ENCODE results near the gene RAPGEF2.
"Not testable (repeated sequence)": the region's sequence is repeated elsewhere in the genome, so short reads cannot be mapped to it uniquely, and the experiment has no call there.

RAPGEF2 gene, protein sequence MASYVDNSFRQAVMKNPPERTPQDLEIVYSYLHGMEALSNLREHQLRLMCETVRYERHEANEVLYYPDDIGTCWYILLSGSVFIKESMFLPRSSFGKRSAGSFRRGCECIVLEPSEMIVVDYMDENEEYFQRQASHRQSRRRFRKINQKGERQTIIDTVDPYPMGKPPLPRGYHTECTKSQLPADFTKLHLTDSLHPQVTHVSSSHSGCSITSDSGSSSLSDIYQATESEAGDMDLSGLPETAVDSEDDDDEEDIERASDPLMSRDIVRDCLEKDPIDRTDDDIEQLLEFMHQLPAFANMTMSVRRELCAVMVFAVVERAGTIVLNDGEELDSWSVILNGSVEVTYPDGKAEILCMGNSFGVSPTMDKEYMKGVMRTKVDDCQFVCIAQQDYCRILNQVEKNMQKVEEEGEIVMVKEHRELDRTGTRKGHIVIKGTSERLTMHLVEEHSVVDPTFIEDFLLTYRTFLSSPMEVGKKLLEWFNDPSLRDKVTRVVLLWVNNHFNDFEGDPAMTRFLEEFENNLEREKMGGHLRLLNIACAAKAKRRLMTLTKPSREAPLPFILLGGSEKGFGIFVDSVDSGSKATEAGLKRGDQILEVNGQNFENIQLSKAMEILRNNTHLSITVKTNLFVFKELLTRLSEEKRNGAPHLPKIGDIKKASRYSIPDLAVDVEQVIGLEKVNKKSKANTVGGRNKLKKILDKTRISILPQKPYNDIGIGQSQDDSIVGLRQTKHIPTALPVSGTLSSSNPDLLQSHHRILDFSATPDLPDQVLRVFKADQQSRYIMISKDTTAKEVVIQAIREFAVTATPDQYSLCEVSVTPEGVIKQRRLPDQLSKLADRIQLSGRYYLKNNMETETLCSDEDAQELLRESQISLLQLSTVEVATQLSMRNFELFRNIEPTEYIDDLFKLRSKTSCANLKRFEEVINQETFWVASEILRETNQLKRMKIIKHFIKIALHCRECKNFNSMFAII (N-terminal part only)

DNA sequence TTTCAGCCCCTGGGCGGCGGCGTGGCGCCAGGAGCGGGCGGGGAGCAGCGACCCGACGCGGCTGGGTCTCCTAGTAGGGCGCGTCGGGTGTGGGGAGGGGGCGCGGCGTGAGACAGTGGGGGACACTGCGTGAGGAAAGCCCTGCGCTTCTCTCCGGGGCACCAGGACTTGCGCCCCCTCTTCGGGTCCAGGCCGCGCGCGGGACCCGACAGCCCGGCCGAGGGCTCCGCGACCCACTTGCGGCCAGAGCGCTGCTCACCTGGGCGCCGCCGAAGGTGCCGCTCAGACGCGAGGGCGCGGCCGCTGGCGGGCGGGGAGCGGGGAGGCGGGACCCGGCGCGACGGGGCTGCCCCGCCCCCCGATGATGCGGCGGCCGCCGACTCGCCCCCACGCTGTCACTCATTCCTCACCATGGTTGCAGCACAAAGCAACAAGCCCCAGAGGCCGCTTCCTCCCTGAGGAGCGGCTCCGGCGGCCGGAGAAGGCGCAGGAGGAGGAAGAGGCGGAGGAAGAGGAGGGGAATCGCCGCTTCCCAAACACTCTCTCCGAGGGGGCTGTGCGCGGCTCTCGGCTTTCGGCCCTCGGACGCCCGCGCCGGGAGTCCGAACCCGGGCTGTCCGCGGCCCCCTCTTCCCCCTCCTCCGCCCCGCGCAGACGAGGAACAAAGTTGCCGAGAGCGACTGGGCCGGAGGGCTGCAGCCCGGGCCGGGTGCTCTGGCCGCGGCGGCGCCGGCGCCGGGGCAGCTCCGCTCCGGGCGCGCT, at the start of gene RAPGEF2:
Gene RAPGEF2 (plus strand): TSS at position 458 of the 762 bp plus-strand sequence. CDS start 1,084 bp downstream, outside the sequence.
- peak; percentile 86 for DNase-seq (ENCODE audit: low spot score)

DNA sequence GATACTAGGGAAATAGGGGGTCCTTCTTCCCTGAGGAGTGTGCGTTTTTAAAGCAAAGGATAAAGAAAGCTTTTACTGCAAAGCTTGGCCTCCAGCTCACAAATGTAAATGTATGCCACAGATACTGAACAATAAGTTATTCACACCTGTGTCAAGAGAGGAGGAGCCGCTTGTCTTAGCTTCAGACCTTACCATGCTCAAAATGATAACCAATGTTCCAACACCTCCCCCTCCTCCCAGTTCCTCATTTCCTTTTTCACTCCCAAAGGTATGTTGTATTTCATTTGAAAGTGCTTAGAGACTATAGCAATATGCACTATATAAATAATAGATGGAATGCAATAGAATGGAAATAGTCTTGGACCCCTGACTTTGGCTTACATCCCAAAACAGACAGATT, 47.0 kb upstream of the RAPGEF2 start:
- DNase-seq (ENCODE audit: low spot score) = no peak

DNA sequence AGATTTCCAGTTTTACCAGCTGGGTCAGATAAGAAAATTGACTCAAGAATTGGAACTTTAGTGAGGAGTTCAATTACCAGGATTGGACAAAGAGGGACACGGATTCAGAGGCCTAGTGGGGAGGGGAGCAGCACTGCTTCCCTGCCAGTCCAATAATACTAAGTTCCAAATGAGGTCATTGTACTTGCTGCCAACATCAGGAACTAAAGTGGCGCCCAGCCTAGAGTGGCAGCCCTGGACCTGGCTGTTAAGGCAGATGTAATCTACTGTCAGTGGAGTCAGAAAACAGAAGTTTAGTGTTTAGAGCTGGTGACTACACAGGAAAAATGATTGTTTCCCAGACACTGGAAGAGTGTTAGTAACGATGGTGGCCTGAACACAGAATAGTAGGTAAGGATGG, 42.7 kb upstream of the RAPGEF2 start:
- DNase-seq (ENCODE audit: low spot score) = no peak

DNA sequence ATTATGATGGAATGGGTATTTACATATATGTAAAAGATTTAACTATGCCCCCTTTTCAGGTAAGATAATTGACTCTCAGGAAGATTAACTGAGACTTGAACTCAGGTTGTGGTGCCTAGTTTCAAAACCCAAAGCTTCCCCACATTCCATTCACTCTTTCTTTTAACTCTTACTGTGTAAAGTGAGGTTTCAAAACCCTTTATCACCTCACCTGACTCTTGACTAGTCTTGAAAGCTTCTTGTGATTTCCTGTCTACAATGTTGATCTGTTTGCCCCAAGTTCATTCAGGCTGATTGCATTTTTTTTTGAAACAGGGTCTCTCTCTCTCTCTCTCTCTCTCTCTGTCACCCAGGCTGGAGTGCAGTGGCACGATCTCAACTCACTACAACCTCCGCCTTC, 40.5 kb upstream of the RAPGEF2 start:
- no peak for DNase-seq (ENCODE audit: low spot score)

DNA sequence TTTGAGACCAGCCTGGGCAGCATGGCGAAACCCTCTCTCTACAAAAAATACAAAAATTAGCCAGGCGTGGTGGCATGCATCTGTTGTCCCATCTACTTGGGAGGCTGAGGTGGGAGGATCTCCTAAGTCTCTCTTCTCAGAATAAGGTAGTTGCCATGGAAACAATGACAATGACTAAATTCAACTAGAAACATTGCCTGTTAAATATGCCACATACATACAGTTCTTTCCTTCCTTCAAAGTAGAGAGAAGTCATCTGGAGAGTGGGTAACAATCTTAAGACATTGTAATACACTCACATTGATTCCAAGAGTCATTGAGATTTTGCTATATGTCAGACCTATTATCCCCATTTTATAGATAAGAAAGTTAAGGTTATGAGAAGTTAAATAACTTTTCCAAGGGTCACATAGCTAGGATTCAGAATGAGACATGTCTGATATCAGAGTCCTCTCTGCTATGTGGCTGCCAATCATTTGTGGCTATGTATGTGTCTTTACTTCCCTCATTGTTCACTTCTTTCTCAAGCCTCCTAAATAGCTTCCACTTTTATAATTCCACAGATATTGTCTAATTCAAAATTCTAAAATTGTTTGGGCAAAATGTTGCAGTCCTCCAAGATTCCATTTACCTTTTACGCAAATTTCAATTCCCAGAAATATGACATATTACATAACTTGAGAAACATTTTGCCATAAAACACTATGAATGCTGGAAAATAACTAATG, 37.2 kb upstream of the RAPGEF2 start:
- DNase-seq (ENCODE audit: low spot score) = no peak

DNA sequence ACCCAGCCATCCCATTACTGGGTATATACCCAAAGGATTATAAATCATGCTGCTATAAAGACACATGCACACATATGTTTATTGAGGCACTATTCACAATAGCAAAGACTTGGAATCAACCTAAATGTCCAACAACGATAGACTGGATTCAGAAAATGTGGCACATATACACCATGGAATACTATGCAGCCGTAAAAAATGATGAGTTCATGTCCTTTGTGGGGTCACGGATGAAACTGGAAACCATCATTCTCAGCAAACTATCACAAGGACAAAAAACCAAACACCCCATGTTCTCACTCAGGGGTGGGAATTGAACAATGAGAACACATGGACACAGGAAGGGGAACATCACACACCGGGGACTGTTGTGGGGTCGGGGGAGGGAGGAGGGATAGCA, 34.7 kb upstream of the RAPGEF2 start:
- not testable (repeated sequence) for DNase-seq (ENCODE audit: low spot score)

DNA sequence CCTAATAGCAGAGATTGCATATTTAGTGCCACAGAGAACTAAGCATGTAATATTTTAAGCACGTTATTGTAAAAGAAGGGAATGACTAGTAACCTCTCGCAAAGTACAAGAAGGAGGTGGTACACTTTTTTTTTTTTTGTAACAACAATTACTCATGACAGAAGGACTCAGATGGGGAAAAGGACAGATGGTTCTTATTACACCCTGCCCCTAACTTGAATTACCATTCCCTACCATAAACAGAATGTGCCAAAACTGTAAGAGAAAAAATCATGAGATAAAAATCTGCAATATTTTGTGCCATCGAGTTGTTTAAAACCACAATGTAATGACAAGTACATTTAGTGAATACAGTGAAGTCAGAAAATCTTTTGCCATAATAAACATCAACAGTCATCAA, 33.0 kb upstream of the RAPGEF2 start:
- DNase-seq (ENCODE audit: low spot score) = no peak

DNA sequence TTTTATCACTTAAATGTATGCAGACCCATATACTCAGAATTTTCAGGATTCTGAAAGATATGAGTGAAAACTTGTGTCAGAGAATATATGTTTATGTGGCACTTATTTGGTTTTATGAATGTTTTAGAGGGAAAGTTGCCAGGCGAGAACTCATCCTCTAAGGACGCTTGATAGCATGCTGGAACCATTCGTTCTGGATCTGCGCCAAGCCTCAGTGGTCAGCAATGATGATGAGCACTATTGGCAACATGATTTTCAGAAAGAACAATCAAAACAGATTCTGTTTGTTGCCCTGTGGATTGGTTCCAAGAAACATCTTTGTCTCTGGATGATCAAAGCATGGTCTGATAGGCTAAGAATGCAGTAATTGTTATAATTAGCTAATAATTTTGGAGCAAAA, 32.1 kb upstream of the RAPGEF2 start:
- no peak for DNase-seq (ENCODE audit: low spot score)

DNA sequence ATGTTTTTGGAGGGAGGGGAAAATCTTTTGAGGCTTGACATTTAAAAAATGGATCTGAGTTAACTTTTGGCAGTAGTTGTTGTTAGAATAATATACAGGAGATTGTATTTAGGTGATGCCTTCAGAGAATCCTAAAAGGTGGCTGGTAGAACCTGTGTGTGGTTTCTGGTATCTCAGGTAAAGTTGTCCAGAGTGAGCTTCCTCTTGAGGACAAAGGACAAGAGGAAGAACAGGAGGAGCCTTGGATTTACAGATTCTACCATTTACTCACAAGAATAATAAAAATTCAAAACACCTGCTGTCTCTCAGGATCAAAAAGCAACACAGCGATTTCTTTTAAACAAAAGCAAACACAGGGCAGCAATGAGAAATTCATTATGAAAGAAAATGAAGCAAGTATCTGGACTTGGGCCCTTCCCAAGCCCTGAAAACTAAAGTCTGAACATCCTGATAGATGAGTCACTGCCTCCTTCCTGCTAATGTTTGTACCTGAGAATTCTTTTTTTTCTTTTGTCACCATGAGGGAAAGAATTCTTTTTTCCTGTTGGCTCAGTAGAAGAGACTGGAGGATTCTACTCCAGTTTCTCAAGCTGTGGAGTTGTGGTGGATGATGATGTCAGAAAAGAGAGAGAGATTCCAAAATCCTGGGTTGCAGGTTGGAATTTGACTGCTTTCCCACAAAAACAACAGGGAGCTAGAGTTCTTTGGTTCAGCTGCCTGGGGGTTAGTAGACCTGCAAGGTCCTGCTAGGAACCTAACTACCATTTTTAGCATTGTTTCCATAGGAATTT, 31.5 kb upstream of the RAPGEF2 start:
- no peak for DNase-seq (ENCODE audit: low spot score)

DNA sequence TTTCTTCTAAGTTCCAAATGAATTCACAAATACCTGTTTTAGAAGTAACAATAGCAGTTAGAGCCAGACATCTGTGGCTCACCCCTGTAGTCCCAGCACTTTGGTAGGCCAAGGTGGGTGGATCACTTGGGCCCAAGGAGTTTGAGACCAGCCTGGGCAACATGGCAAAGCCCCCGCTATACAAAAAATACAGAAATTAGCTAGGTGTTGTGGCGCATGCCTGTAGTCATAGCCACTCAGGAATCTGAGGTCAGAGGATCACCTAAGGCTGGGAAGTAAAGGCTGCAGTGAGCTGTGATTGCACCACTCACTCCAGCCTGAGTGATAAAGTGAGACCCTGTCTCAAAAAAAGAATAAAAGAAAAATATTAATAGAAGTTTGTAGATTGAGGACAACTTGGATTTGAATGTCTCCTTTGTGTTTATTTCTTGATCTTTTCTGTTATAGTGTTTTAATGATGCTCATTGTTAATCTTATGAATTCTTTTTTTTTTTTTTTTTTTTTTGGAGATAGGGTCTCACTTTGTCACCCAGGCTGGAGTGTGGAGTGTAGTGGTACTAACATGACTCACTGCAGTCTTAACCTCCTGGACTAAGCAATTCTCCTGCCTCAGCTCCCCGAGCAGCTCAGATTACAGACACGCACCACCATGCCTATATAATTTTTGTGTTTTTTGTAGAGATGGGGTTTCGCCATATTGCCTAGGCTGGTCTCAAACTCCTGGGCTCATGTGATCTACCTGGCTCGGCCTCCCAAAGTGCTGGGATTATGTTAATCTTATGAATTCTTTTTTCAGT, 30.7 kb upstream of the RAPGEF2 start:
- DNase-seq (ENCODE audit: low spot score) = no peak

DNA sequence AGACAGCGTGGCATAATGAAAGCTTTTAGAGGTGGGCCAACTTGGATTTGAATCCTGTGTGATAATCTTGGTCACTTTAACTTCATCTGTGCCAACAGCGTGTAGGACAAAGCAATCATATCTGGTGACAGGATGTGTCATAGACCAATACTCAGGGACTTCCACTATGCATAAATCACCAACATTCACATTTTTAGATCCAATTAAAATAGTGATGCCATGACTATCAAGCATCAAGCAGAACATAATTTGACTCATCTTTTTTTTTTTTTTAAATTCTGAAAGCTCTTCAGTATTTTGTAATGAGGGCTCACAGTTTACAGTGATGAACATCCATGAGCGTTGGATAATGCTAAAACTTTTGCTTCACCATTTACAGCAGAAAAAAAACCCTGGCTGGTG, 27.3 kb upstream of the RAPGEF2 start:
- no peak for DNase-seq (ENCODE audit: low spot score)

DNA sequence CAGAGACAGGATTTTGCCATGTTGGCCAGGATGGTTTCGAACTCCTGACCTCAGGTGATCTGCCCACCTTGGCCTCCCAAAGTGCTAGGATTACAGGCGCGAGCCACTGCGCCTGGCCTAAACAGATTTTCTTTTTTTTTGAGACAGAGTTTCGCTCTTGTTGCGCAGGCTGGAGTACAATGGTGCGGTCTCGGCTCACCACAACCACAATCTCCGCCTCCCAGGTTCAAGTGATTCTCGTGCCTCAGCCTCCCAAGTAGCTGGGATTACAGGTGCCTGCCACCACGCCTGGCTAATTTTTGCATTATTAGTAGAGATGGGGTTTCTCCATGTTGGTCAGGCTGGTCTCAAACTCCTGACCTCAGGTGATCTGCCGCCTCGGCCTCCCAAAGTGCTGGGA, 25.9 kb upstream of the RAPGEF2 start:
- not testable (repeated sequence) for DNase-seq (ENCODE audit: low spot score)

DNA sequence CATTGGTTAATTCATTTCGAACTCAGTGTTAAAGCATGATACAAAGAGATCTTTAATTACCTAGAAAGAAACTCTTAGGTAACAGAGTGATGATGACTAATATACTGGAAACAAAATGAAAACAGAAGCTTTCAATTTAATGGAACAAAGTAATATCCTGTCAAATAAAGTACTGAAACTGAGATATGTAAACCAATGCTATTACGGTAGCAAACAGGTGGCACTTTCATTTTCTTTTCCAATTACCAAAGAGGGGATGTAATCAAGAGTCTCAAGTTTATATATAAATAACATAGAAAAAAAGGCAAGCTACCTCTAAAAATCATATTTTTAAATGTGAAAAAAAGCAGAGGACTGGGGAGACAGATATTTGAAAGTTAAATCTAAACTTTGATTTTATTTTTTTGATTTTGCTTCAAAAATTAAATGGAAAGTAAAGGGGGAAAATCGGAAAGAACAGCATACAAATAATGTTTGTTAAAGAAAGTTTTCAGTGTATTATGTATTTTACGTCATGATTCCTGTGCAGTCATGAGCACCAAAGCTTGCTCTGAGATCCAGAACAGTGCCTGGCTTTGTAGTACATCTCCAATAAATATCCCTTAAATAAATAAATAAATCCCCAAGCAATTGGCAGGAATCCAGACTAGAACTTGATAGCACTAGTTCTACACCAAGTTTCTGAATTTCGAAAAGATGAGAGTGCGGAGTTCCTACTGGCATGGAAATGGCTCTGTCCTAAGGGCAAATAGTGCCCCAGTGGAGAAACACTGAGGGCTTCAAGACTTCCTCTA, 25.0 kb upstream of the RAPGEF2 start:
- no peak for DNase-seq (ENCODE audit: low spot score)

DNA sequence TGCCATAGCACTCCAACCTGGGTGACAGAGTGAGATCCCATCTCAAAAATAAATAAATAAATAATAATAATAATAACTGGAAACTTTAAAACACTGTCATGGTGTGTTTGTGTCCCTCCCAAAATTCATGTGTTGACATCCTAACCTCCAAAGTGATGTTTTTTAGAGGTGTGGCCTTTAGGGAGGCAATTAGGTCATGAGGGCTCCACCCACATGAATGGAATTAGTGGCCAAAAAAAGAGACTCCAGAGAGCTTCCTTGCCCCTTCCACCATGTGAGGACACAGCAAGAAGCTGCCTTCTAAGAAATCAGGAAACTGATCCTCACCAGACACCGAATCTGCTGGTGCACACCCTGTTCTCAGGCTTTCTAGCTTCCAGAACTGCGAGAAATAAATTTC, 23.8 kb upstream of the RAPGEF2 start:
- no peak for DNase-seq (ENCODE audit: low spot score)

DNA sequence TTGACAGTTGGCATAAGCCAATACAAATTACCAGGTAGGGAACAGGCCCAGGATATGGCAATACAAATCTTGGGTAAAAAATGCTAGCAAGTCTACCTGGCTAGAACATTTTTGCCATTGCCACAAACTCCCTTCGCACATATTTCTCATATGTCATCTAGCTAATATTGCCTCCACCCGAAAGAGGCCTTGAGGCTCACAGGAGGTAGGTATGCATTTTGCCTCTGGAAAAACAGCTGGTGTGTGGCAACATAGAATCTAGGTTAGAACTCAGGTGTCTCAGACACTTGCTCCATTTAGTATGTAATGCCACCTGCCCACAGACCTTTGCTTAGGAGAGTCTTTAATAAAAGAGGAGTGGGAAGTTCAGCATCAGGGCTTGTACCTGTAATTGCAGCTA, 16.3 kb upstream of the RAPGEF2 start:
- no peak for DNase-seq (ENCODE audit: low spot score)

DNA sequence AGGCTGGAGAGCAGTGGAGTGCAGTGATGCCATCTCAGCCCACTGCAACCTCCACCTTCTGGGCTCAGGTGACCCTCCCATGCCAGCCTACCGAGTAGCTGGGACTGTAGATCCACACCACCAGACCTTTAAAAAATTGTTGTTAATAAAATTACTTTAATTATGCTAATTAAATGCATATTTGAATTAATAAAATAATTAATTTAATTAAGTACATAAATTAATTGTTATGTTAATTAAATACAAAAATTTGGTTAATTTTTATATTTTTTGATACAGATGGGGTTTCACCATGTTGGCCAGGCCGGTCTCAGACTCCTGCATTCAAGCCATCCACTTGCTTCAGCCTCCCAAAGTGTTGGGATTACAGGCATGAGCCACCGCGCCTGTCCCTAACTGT, 12.6 kb upstream of the RAPGEF2 start:
- DNase-seq (ENCODE audit: low spot score) = no peak

DNA sequence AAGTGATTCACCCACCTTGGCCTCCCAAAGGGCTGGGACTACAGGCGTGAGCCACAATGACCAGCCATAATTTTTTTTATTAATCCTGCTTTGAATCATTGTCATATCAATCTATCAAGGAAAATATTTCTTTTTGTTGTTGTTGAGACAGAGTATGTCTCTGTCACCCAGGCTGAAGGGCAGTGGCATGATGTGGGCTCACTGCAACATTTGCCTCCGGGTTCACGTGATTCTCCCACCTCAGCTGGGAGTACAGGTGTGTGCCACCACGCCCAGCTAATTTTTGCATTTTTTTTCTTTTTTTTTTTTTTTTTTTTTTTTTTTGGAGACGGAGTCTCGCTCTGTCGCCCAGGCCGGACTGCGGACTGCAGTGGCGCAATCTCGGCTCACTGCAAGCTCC, 8.7 kb upstream of the RAPGEF2 start:
- not testable (repeated sequence) for DNase-seq (ENCODE audit: low spot score)

DNA sequence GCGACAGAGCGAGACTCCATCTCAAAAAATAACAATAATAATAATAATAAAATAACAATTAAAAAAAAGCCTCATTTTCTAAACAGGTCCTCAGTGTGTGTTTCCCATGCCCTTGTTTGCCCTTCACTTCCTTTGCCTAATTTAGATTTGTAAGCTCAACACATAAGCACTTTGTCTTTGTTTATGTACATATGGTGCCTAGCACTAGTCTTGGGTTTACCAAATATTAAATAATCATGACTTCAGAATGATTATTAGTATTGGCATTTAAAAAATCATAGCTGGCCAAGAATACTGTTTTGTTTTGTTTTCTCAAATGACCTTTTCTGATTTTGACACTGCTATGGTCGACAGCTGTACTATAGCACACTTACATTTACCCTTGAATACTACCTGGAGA, 6.4 kb upstream of the RAPGEF2 start:
- DNase-seq (ENCODE audit: low spot score) = no peak

DNA sequence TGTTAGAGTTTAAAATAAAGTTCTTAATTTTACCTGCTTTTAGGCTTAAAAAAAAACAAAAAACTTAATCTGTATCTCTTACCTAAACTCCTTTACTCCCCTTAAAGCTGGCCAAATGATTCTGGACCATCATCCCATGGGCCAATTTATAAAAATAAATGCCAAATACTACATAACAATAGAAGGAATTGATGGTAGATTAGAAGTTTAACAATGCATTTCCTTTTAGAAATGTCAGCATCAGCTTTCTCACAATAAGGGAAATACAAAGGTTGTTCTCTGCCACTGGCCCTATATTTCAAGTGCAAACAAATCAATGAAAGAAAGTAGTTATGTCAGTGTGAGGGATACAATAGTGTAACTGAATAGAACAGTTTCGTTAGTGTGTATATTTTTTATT, 5.7 kb upstream of the RAPGEF2 start:
- no peak for DNase-seq (ENCODE audit: low spot score)
